HG02571 (cell line): Measurements from ENCODE around the gene ARAP2.

Source experiments
- ATAC-seq: cut with Tn5 transposase; IDR thresholded peaks from one replicate; pipeline ENCODE4 v1.9.1; 2021; ENCODE audit warnings: mild to moderate bottlenecking, moderate library complexity; ENCODE audit not compliant: unreplicated experiment

ARAP2 gene, protein sequence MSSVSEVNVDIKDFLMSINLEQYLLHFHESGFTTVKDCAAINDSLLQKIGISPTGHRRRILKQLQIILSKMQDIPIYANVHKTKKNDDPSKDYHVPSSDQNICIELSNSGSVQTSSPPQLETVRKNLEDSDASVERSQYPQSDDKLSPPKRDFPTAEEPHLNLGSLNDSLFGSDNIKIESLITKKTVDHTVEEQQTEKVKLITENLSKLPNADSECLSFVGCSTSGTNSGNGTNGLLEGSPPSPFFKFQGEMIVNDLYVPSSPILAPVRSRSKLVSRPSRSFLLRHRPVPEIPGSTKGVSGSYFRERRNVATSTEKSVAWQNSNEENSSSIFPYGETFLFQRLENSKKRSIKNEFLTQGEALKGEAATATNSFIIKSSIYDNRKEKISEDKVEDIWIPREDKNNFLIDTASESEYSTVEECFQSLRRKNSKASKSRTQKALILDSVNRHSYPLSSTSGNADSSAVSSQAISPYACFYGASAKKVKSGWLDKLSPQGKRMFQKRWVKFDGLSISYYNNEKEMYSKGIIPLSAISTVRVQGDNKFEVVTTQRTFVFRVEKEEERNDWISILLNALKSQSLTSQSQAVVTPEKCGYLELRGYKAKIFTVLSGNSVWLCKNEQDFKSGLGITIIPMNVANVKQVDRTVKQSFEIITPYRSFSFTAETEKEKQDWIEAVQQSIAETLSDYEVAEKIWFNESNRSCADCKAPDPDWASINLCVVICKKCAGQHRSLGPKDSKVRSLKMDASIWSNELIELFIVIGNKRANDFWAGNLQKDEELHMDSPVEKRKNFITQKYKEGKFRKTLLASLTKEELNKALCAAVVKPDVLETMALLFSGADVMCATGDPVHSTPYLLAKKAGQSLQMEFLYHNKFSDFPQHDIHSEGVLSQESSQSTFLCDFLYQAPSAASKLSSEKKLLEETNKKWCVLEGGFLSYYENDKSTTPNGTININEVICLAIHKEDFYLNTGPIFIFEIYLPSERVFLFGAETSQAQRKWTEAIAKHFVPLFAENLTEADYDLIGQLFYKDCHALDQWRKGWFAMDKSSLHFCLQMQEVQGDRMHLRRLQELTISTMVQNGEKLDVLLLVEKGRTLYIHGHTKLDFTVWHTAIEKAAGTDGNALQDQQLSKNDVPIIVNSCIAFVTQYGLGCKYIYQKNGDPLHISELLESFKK (N-terminal part only)

GRCh38 chr4:36244257-36245082 is at the start of gene ARAP2:
ARAP2 (minus strand) TSS chr4:36244514; CDS start chr4:36229486, 15,028 bp downstream.
- peak; percentile 58 for ATAC-seq

GRCh38 chr4:36292556-36293188 is 48.4 kb upstream of the ARAP2 start:
- no peak for ATAC-seq

DNA sequence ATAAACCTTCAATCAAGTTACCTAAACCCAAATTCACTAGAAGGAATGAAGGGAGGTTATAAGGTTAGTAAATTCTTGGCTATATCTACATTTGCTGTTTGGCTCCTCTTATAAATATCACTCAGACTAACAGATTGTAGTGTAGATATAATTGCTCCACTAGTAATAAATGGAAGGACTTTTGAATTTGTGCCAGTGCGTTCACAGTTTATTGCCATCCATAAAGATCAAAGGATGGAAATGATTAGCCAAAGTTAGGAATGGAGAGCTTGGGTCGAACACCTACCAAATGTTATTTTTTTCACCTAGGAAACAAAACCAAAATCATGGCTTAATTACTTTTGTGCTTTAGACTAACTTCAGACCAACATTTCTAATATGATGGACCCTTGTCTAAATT is 46.3 kb upstream of the ARAP2 start:
- no peak for ATAC-seq

GRCh38 chr4:36288731-36289426 is 44.6 kb upstream of the ARAP2 start:
- no peak for ATAC-seq

DNA sequence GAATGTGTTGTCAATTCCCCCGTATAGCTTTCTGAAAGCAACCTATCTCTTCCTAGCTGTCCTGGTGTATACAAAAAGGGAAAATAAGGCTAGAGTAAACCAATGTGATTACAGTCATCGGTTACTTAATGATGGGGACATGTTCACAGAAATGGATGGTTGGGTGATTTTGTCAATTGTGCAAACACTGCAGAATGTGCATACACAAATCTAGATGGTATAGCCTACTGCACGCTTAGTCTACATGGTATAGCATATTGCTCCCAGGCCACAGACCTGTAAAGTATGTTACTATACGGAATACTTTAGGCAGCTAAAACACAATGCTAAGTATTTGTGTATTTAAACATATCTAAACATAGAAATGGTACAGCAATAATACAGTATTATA is 42.2 kb upstream of the ARAP2 start:
- no peak for ATAC-seq

GRCh38 chr4:36285784-36286480 is 41.6 kb upstream of the ARAP2 start:
- peak; percentile 97 for ATAC-seq

DNA sequence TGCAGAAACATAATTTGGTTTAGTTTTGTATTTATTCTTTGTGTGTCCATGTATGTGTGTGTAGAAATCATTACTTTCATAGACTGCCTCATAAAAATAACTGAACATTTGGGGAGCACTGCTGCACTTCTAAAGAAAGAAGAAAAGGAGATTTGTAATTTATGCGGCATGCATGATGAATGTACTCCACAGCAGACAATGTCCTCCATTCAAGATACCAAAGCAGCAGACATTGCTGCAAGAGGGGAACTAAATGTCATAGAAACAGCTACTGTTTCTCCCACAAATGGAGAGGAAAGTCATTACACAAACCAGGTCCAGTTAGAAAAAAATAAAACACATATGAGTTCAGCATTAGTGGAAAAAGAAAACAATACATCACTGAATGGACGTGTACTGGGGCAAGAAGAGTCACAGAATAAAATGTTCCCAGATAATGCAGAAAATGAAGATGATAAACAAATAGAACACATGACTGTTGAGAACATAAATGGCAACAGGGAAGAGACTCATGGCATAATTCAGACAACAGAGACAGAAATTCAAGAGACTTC is 39.7 kb upstream of the ARAP2 start:
- no peak for ATAC-seq

DNA sequence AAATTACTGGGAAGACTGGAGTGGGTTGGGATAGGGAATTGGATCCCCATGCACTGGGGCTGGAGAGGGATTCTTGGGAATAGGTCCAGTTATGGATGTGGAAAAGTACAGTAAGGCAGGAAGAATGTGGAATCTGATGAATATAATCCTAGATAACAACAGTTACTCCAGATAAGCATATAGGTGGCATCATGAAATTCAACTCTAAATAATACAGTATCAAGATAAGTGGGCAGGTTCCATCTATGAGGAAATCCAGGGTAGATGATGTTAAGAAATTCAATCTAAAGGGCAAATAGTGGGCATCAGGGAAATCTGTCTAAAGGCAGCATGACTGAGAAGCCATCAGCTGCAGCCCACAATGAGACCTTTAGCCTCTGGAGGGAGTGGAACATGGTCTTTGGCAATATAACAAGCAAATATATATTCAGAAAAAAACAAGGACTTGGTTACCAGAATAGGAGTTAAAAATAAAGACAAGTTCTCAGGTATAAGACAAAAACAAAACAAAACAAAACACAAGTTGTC is 38.3 kb upstream of the ARAP2 start:
- ATAC-seq: no peak

DNA sequence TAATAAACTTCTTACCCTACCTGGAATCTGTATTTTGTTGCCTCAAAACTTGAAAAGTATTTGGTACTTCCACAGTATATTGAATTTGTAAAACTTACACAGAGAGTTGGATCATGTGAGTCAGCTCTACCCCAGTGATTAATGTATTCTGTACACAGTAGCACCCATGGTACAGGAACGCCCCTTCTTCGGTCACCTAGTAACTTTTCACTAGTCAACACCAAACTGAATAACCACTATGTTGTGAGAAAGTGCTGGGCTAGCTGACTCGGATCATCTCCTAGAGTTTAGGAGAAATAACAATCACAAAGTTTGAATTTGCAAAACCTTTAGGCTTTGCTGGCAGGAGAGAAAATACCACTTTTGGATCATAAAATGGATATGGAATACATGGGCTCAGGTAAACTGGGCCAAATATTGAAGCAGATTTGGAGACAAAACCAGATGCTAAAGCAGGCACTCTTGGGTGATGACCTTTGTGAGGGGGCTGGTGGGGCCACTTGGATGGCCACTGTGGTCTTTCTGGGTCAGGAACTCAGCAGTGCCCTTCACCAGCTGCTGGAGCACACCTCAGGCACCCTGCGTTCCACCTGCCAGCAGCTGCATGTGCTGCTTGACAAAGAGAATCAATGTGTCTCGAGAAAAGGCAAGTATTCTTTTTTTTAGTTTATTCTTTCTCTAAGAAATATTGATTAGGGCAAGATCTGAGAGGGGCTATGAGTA is 37.2 kb upstream of the ARAP2 start, which contains the start of gene DTHD1:
Gene DTHD1, plus strand, starts transcription at position 233 of the 723 bp plus-strand sequence. Its CDS starts 143 bp downstream, at position 376.
- no peak for ATAC-seq

DNA sequence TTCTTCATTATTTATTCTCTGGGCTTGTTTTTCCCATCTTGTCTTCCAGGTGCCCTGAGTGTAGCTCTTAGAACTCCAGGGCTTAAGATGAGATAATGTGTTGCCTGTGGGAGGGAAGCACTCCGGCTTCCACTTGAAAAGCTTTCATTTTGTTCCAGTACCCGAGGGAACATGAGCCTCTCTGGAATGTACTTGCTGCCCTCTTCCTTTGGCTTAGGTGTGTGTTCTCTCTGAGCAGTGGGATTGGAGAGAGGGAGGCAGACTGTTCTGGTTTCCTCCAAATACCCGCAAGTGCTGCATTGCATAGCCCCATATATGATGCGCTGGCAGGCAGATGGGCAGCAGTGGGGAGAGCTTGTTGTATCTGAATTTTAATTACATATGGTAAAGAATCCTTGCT is 36.2 kb upstream of the ARAP2 start:
- no peak for ATAC-seq

DNA sequence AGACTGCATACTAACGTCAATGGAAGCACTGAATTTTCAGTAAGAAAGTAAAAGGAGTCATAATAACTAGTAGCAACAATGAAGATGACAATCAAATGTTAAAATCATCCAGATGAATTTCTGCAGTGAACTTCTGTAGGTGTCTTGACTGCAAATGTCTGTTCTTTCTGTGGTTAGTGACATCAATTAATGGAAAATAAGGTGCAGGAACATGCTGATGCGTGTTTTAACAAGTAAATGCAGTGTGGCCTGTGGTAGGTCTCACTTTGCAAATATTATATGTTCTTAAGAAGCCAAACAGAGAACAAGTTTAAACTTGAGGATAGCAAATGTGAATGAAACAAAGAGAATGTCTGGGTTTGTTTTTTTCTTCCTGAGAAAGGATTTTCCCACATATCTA is 34.5 kb upstream of the ARAP2 start:
- no peak for ATAC-seq

GRCh38 chr4:36277533-36277932 is 33.2 kb upstream of the ARAP2 start:
- ATAC-seq: no peak

- no peak for ATAC-seq
Observed at GRCh38 chr4:36274158-36274557, 29.8 kb upstream of the ARAP2 start.

- ATAC-seq: no peak
Observed at GRCh38 chr4:36273276-36273675, 29.0 kb upstream of the ARAP2 start.

DNA sequence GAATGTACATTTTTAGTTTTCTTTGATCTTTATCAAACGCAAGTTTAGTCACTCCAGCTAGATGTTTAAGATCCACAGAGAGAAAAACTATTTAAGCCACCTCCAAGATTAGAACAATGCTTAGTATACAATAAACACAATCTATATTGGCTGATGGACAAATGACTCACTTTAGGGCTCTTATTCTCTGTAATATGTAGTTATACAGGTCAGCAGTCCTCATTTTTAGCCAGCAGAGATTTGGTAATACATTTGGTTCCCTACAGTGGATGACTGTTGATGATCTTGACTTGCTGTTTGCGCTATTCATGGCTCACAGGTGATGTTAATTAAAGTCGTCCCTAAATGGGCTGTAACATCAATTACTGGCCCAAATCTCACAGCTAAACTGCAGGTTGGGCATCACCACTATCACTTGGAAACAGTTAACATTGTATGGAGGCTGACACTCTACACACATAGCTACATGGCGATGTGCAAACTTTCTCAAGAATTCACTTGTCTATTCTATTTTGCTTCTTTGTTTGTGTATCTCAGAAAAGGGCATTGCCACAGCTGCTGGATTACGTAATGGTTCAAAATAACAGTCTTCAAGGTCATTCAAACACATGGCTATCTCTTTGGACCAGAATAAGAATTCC is 25.3 kb upstream of the ARAP2 start:
- no peak for ATAC-seq

DNA sequence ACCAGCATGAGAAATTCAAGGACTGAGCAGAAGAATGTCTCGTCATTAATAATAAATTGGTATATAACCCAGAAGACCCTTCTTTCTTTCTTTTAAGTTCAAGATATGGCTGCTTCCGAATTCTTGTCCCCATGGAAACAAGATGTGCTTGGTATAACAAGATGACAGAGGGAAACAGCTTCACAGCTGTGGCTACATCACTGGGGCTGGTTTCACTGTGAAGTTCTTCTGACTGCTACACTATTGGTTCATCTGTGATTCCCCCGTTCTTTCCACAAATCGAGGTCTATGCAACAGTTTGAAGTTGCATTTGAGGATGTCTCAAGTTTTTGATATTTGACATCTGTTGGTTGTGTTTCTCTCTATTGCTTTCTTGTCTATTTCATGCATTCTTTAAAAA is 24.8 kb upstream of the ARAP2 start:
- peak; percentile 58 for ATAC-seq
